Peyer's patch (tissue), 4 donors: ENCODE data around the gene OR2L13. TPM values are rescaled to one million over a fixed set of nuclear protein-coding genes. Genes with fewer than 3 reads are reported as not detected.

ENCODE experiments used
- DNase-seq, 3 donors: peaks; one replicate each; pipeline ENCODE4 v3.0.0-alpha.2; 2017 to 2019
- H3K27ac ChIP-seq, 4 donors: fragments of 200-600 bp; sonication (generic); one replicate each; pipeline ENCODE4 v1.5.1; 2016 to 2019
- H3K27me3 ChIP-seq, 2 donors: fragments of 200-600 bp; sonication (generic); one replicate each; pipeline ENCODE4 v1.5.1; 2019
- H3K36me3 ChIP-seq, 3 donors: fragments of 200-600 bp; sonication (generic); one replicate each; pipeline ENCODE4 v1.5.1; 2016 to 2019
- H3K4me1 ChIP-seq, 4 donors: fragments of 200-600 bp; sonication (generic); one replicate each; pipeline ENCODE4 v1.5.1; 2016 to 2019
- H3K4me3 ChIP-seq, 4 donors: fragments of 200-600 bp; sonication (generic); 1 replicate in 3 of 4; 2 replicates in 1 of 4; pipeline ENCODE4 v1.5.1; 2016 to 2019; ENCODE audit warnings: mild to moderate bottlenecking in 1 of 4
- H3K9me3 ChIP-seq, 4 donors: fragments of 200-600 bp; sonication (generic); one replicate each; pipeline ENCODE4 v1.5.1; 2016 to 2019; ENCODE audit warnings: mild to moderate bottlenecking in 1 of 4
- CTCF ChIP-seq, 6 experiments: fragments of 450-650 bp in 4 of 6; fragments of 200-600 bp in 2 of 6; sonication (generic) in 1 of 6; IDR thresholded peaks; one replicate each; pipeline ENCODE4 v1.5.1; 2017 to 2019; ENCODE audit warnings: antibody characterized with exemption in 6 of 6, mild to moderate bottlenecking in 3 of 6, moderate library complexity in 1 of 6
- POLR2A ChIP-seq, 2 donors: fragments of 450-650 bp; IDR thresholded peaks; one replicate each; pipeline ENCODE4 v1.5.1; 2017; ENCODE audit warnings: antibody characterized with exemption in 2 of 2, mild to moderate bottlenecking in 2 of 2, moderate library complexity in 2 of 2
- small RNA-seq, 2 donors: library from RNA; depleted of rRNA; stranded (forward); fragments of <200 nt; gene quantifications; one replicate each; pipeline ENCODE3, GENCODE V24; 2016
- total RNA-seq, 4 donors: library from RNA; depleted of rRNA; stranded (reverse); fragments of >200 nt; gene quantifications; one replicate each; pipeline ENCODE4 v1.1.0, GENCODE V29; 2016

Gene OR2L13
- total RNA-seq, 4 donors from 2014 or later: not detected

GRCh38 chr1:248144513-248145198 is 49.7 kb downstream of the OR2L13 start, which contains the start of gene OR2M5:
TSS of gene OR2M5 (plus strand) at chr1:248145148. CDS start at chr1:248145148, 0 bp downstream.
- Histone ChIP-seq H3K27ac (no peak within 1 kb of the TSS), H3K27me3 (no peaks in the 10 kb centered on the region), H3K4me1 (no peaks in the 10 kb centered on the region), H3K4me3 (no peak within 1 kb of the TSS), H3K36me3 (no peaks in the 10 kb centered on the region), H3K9me3 (no peaks in the 10 kb centered on the region)
- no peak for DNase-seq
- TF ChIP-seq CTCF (IDR thresholded peaks at IDR 0.05) (no peak), POLR2A (IDR thresholded peaks at IDR 0.05) (no peak)

Small RNA genes within 50 kb of the gene (small RNA-seq; reads per million reads assigned to genes)
- gene RF00019: 0 reads per million in 2 donors

Other genes starting within 250 kb of the OR2L13 start
- 1 to 10 TPM in 1 of 4 donors, not detected in 3; 7.2 TPM for gene TRIM58, start 238.0 kb upstream of the OR2L13 start, total RNA-seq
- 1 to 10 TPM in 1 of 4 donors, not detected in 3; 2.5 TPM for gene OR2W3, start 199.6 kb upstream of the OR2L13 start, total RNA-seq
- not detected for gene OR2T8, start 174.9 kb upstream of the OR2L13 start, total RNA-seq
- not detected for gene OR2AJ1, start 170.3 kb upstream of the OR2L13 start, total RNA-seq
- not detected for gene OR2L8, start 146.3 kb upstream of the OR2L13 start, total RNA-seq
- gene OR2AK2, start 130.0 kb upstream of the OR2L13 start, total RNA-seq: not detected
- gene OR2L5, start 81.5 kb upstream of the OR2L13 start, total RNA-seq: under 1 TPM in 1 of 4 donors, not detected in 3; 0.40 TPM
- gene OR2L2, start 65.1 kb upstream of the OR2L13 start, total RNA-seq: under 1 TPM in 1 of 4 donors, not detected in 3; 0.13 TPM
- gene OR2L3, start 48.3 kb upstream of the OR2L13 start, total RNA-seq: not detected
- gene OR2M5, start 50.0 kb downstream of the OR2L13 start, total RNA-seq: not detected
- gene OR2M2, start 79.6 kb downstream of the OR2L13 start, total RNA-seq: not detected
- not detected for gene OR2M3, start 102.1 kb downstream of the OR2L13 start, total RNA-seq
- gene OR2M4, start 136.2 kb downstream of the OR2L13 start, total RNA-seq: not detected
- gene OR2T33, start 182.8 kb downstream of the OR2L13 start, total RNA-seq: not detected
- not detected for gene OR2T12, start 208.2 kb downstream of the OR2L13 start, total RNA-seq
- not detected for gene OR2M7, start 229.4 kb downstream of the OR2L13 start, total RNA-seq